GM20000 (cell line): ENCODE results near the gene ZNF691.

Experiments used
- DNase-seq: peaks from one replicate; pipeline ENCODE4 v3.0.0; 2012; ENCODE audit warnings: low spot score
- TF ChIP-seq, protein P1 (sequence below): IDR thresholded peaks from 2 replicates; pipeline ENCODE4 v1.5.1; 2012; ENCODE audit warnings: mild to moderate bottlenecking, control low read depth; ENCODE audit errors: extremely low read depth, missing control alignments

The ZNF691 gene, protein sequence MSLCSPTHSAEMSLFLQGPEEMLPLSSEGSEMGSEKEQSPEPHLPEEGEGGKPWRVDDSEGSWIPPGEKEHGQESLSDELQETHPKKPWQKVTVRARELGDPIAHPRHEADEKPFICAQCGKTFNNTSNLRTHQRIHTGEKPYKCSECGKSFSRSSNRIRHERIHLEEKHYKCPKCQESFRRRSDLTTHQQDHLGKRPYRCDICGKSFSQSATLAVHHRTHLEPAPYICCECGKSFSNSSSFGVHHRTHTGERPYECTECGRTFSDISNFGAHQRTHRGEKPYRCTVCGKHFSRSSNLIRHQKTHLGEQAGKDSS

GRCh38 chr1:42846257-42847110 is at the start of gene ZNF691:
ZNF691 (plus strand) TSS chr1:42846613; CDS start chr1:42849659, 3,046 bp downstream.
- TF ChIP-seq, protein P1, sequence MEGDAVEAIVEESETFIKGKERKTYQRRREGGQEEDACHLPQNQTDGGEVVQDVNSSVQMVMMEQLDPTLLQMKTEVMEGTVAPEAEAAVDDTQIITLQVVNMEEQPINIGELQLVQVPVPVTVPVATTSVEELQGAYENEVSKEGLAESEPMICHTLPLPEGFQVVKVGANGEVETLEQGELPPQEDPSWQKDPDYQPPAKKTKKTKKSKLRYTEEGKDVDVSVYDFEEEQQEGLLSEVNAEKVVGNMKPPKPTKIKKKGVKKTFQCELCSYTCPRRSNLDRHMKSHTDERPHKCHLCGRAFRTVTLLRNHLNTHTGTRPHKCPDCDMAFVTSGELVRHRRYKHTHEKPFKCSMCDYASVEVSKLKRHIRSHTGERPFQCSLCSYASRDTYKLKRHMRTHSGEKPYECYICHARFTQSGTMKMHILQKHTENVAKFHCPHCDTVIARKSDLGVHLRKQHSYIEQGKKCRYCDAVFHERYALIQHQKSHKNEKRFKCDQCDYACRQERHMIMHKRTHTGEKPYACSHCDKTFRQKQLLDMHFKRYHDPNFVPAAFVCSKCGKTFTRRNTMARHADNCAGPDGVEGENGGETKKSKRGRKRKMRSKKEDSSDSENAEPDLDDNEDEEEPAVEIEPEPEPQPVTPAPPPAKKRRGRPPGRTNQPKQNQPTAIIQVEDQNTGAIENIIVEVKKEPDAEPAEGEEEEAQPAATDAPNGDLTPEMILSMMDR = peak; percentile 17
- DNase-seq = peak; percentile 93

DNA sequence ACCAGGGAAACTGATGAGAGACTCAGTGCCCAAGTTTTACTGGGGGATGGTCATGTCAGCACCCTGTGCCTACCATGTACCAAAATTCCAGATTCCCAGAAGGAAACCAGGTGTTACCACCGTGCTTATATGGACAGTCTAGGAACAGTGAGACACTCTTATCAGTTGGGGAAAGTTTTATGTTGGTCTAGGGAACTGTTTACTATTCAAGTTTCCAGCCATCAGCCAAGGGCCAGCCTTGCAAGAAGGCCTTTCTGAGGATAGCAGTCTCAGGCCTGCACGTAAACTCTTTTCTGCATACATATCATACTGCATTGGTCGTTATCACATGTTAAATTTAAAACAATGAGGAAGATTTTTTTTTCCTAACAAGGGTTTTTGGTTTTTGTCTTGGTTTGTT is 49.0 kb upstream of the ZNF691 start:
- DNase-seq = no peak
- TF ChIP-seq, protein P1 = no peak

DNA sequence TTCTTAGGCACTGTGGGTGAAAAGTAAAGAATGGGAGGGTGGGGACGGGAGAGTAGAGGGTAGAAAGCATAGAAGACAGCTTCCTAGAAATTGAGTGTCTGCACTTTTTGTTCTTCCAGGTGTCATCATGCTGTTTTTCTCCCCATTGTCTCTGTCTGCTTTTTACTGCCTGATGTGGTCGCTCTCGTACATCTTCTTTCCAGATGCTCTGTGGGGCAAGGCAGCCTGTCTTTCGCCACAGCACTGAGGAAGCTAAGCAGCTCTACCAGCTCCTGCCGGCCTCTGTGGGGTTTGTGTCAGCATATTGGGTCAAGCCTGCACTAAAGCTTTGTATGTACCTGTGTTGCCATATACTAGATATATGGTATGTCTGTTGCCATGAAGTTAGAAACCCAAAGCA is 48.4 kb upstream of the ZNF691 start:
- TF ChIP-seq, protein P1 = no peak
- no peak for DNase-seq

DNA sequence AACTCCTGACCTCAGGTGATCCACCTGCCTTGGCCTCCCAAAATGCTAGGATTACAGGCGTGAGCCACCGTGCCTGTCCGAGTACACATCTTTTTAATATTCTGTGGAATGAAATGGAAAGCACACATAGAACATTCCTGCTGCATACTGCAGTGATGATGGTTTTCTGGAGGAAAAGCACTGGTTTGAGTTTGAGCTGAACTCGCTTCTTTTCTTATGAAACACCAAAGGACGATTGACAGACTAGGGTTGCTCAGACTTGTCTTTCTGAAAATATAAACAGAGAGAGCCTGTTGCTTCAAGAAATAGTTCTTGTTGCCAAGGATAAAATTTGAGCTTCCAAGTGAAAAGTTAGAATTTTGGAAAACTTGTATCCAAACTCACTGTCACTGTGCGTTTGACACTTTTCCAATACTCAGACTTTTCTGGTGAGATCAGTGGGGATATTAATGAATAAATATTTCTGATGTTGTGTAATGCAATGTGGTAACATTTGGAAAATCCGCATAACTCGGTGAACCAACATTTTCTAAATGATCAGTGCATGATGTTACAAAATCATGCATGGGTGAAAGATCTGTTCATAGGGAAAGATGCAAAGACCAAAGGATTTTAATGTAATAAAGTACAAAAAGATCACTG is 44.5 kb upstream of the ZNF691 start:
- no peak for DNase-seq
- TF ChIP-seq, protein P1 = no peak

- no peak for DNase-seq
- TF ChIP-seq, protein P1 = no peak
Measured at GRCh38 chr1:42806171-42806570, 40.2 kb upstream of the ZNF691 start.

GRCh38 chr1:42806593-42806992 is 39.8 kb upstream of the ZNF691 start:
- no peak for DNase-seq

More at GRCh38 chr1:42806593-42806992, 39.8 kb upstream of the ZNF691 start:
- TF ChIP-seq, protein P1 = no peak
